Ovary (tissue), 9 donors: ENCODE results near the gene TLE2. TPM values are rescaled to one million over a fixed set of nuclear protein-coding genes. Genes with fewer than 3 reads are reported as not detected.

ENCODE experiments used
- DNase-seq, 5 donors: peaks; one replicate each; pipeline ENCODE4 v3.0.0-alpha.2; 2019 to 2020
- H3K27ac ChIP-seq, 2 donors: fragments of 200-600 bp; one replicate each; pipeline versions ENCODE4 v1.5.1 to v1.8.0; 2019 to 2022
- H3K27me3 ChIP-seq: fragments of 200-600 bp; one replicate; pipeline ENCODE4 v1.8.0; 2022
- H3K36me3 ChIP-seq: fragments of 200-600 bp; sonication (generic); one replicate; pipeline ENCODE4 v1.5.1; 2019
- H3K4me1 ChIP-seq: one replicate; pipeline ENCODE4 v1.8.1; 2013; ENCODE audit warnings: mild to moderate bottlenecking, moderate library complexity; ENCODE audit not compliant: insufficient read depth
- H3K4me3 ChIP-seq: fragments of 200-600 bp; sonication (generic); one replicate; pipeline ENCODE4 v1.5.1; 2017
- H3K9me3 ChIP-seq, 2 donors: fragments of 200-600 bp in 1 of 2; sonication (generic) in 1 of 2; one replicate each; pipeline versions ENCODE4 v1.5.1 to v1.8.1; 2013 to 2019; ENCODE audit warnings: mild to moderate bottlenecking in 1 of 2, moderate library complexity in 1 of 2
- CTCF ChIP-seq, 3 donors: fragments of 450-650 bp in 2 of 3; fragments of 200-600 bp in 1 of 3; IDR thresholded peaks; one replicate each; pipeline versions ENCODE4 v1.5.1 to v1.8.0; 2016 to 2022; ENCODE audit warnings: antibody characterized with exemption in 3 of 3, mild to moderate bottlenecking in 1 of 3
- EP300 ChIP-seq: sonication (generic); formaldehyde crosslinking; IDR thresholded peaks from one replicate; pipeline ENCODE4 v1.6.1; 2017; ENCODE audit warnings: antibody characterized with exemption
- POLR2A ChIP-seq: fragments of 450-650 bp; IDR thresholded peaks from one replicate; pipeline ENCODE4 v1.6.1; 2017; ENCODE audit warnings: antibody characterized with exemption, mild to moderate bottlenecking, moderate library complexity
- WGBS, 3 donors: extraction: QIAGEN DNeasy Blood & Tissue Kit in 1 of 3; methylation state at CpG; one replicate each; pipeline versions ENCODE4 v1.1.5 to v1.1.7; 2013 to 2017; 5-methylcytosine and 5-hydroxymethylcytosine counted together
- intact Hi-C, 4 donors: fragments of 100-400 bp; cut with DNase I; formaldehyde crosslinking; loops; one replicate each; pipeline versions ENCODE4 v1.11.0 to v1.15.1; 2022 to 2023
- polyA plus RNA-seq, 2 donors: library from polyadenylated mRNA; stranded (reverse); fragments of 200-250 nt in 1 of 2; fragments of 350-450 nt in 1 of 2; fragmentation: Illumina TruSeq in 1 of 2; extraction: RNeasy Lipid Tissue Mini Kit (QIAGEN cat#74804) in 1 of 2; gene quantifications; one replicate each; pipeline ENCODE4 v1.2.3, GENCODE V29; 2013 to 2014
- total RNA-seq, 7 donors: library from RNA; depleted of rRNA in 2 of 7; stranded (reverse); fragments of >200 nt in 2 of 7; fragmentation: NEBNext Ultra II Directional in 3 of 7; extraction: Animal tissue kit (Norgen Biotek cat#: 25700) in 3 of 7; gene quantifications; one replicate each; pipeline versions ENCODE4 v1.1.0 to v1.2.4, GENCODE V29; 2016 to 2023
- donor health status: DM: no; HTN: no; CAD: no; lungs with moderate emphysema.
- donor health status: DM: no; HTN: no; CAD: no.
- donor health status: Bipolar disorder and iron deficiency.
- donor health status: DM: yes; HTN: yes; CAD: no.
- donor health status: DM: no; HTN: no; CAD: no.
- donor health status: DM: yes; HTN: yes; CAD: no.

Gene TLE2
- total and polyA plus RNA-seq, 9 donors = 15.1 to 43.9 (median 35.0) TPM

GRCh38 chr19:3045191-3045590, 16.1 kb upstream of the TLE2 start:
- Histone ChIP-seq H3K36me3 (no peaks in the 10 kb centered on the region), H3K27ac (peak overlapping the region in 1 of 2 donors; percentile 80), H3K9me3 (no peaks in the 10 kb centered on the region), H3K4me3 (no peak overlapping the region), H3K27me3 (no peaks in the 10 kb centered on the region), H3K4me1 (peaks cover 3% of the 10 kb centered on the region)
- peak in 2 of 5 donors; percentile 19 to 46 for DNase-seq
- intact Hi-C loops = no loop called here
- 70 to 74% (median 74%) methylated on average over 6 of the region's 6 CpGs for WGBS, 3 donors
- TF ChIP-seq POLR2A = no peak
- no peak for TF ChIP-seq EP300
- no peak for TF ChIP-seq CTCF (IDR thresholded peaks at IDR 0.05)

- Histone ChIP-seq H3K9me3 (no peaks in the 10 kb centered on the region), H3K27ac (peak overlapping the region; percentile 44 to 70), H3K27me3 (no peaks in the 10 kb centered on the region), H3K36me3 (no peaks in the 10 kb centered on the region), H3K4me1 (peaks cover 3% of the 10 kb centered on the region), H3K4me3 (peak overlapping the region; percentile 13)
- intact Hi-C loops = no loop called here
- WGBS, 3 donors = 33 to 41% (median 38%) methylated on average over 15 of the region's 15 CpGs
- TF ChIP-seq CTCF (IDR thresholded peaks at IDR 0.05) (no peak), POLR2A (no peak), EP300 (no peak)
- DNase-seq = peak in 2 of 5 donors; percentile 18 to 28
Measured at GRCh38 chr19:3042621-3043267, 13.7 kb upstream of the TLE2 start.

GRCh38 chr19:3041761-3042620, 12.9 kb upstream of the TLE2 start:
- 9 to 14% (median 12%) methylated on average over 26 to 39 of the region's 40 CpGs for WGBS, 3 donors
- TF ChIP-seq CTCF (IDR thresholded peaks at IDR 0.05) = no peak
- TF ChIP-seq POLR2A = no peak
- no peak for TF ChIP-seq EP300
- intact Hi-C loops = no loop called here
- Histone ChIP-seq H3K27ac (peak overlapping the region; percentile 44 to 70), H3K4me3 (peak overlapping the region; percentile 16), H3K27me3 (no peaks in the 10 kb centered on the region), H3K36me3 (no peaks in the 10 kb centered on the region), H3K9me3 (no peaks in the 10 kb centered on the region), H3K4me1 (peaks cover 3% of the 10 kb centered on the region)
- DNase-seq = peak; percentile 58 to 77 (median 69)

GRCh38 chr19:3041327-3041726, 12.2 kb upstream of the TLE2 start:
- intact Hi-C loops = no loop called here
- H3K4me1 ChIP-seq = peaks cover 3% of the 10 kb centered on the region
- peak in 2 of 5 donors; percentile 32 to 41 for DNase-seq
- 80 to 83% (median 80%) methylated on average over 12 of the region's 12 CpGs for WGBS, 3 donors
- H3K4me3 ChIP-seq = no peak overlapping the region
- TF ChIP-seq POLR2A (no peak), CTCF (IDR thresholded peaks at IDR 0.05) (no peak), EP300 (no peak)
- H3K27me3 ChIP-seq = no peaks in the 10 kb centered on the region
- peak overlapping the region in 1 of 2 donors; percentile 63 for H3K27ac ChIP-seq
- H3K36me3 ChIP-seq = no peaks in the 10 kb centered on the region
- H3K9me3 ChIP-seq = no peaks in the 10 kb centered on the region
